GM19397 (cell line): ENCODE measurements around the gene ZBTB7C.
"Not testable (repeated sequence)": the region's sequence is repeated elsewhere in the genome, so short reads cannot be mapped to it uniquely, and the experiment has no call there.

Experiments used
- ATAC-seq: cut with Tn5 transposase; IDR thresholded peaks from one replicate; pipeline ENCODE4 v1.9.1; 2021; ENCODE audit warnings: mild to moderate bottlenecking, moderate library complexity; ENCODE audit not compliant: unreplicated experiment

Gene ZBTB7C

GRCh38 chr18:48408727-48409590 is at the start of gene ZBTB7C:
Gene ZBTB7C, minus strand, starts transcription at chr18:48409383.
- peak; percentile 32 for ATAC-seq

DNA sequence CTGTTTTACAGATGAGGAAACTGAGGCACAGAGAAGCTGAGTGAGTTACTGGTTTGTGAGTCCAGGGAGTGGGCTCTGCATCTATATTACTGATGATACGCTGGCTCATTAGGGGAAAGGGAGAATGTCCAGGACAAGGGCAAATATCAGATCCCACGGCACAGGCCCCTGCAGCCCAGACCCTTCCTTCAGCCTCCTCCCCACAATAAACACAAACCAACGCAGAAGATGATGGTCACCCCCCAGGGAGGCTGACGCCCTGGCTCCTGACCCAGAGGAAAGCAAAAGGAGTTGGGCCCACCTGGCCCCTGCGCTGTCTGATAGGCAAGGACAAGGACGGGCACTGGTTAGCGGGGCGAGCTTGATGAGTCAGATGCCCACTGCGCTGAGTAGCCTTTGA is 47.7 kb upstream of the ZBTB7C start:
- ATAC-seq = no peak

DNA sequence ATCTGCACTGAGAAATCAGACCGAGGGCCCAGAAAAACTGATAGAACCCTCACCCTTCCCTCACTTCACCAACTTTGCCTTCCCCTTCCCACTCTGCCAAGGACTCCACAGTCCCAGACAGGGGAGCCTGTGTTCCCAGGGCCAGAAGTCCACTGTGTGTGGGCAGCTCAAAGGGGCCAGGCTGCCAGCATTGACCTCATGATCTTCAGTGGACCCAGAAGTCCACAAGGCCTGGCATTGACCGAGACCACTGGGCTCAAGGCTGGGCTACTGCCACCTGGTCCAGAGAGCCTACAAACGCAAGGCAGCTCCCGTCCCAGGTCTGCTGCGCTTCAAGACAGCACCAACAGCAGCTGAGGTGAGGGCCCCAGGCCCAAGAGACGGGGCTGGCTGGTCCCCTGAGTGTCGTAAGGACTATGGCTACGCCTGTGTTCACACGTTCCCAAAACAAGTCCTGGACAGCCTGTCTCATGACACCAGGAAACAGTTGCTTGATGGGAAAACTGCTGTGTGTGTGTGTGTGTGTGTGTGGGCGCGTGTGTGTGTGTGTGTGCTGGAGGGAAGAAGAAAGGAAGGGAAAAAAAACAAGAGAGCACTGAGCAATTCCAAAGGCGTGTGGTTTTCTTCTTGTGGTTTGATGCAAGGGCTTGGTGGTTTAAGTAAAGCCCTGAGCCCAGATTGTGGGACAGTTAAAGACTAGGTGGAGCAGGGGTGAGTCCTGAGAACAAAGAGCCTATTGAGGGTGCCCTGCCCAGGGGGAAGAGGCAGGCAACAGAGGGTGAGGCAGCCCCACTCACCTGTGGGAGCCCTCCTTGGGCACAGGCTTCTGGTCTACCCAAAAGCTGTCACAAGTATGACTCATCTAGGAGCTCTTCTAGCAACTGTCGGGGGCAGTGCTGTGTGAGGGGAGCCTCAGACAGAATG is 46.6 kb upstream of the ZBTB7C start:
- ATAC-seq = no peak

DNA sequence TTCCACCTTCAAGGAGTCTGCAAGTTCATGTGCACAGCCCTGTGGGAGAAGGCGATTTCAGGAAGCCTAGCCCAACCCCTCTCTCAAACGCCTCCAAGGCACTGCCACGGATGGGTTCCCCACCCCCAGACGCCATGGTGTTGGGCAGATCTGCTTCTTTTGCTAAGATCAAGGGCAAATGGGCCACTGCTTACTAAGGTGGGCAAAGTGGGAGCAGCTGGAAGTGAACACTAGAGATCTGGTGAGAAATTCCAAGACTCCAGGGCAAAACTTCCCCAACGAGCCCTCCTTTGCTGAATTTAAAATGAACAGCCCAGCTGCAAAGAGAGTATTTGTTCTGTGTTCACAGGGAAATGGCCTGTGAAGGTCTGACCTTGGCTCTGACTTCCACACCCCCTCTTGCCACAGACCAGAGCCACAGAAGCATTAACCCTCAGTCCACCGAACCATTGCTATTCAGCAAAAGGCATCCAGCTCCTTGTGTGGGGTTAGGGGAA is 45.1 kb upstream of the ZBTB7C start:
- ATAC-seq = no peak

DNA sequence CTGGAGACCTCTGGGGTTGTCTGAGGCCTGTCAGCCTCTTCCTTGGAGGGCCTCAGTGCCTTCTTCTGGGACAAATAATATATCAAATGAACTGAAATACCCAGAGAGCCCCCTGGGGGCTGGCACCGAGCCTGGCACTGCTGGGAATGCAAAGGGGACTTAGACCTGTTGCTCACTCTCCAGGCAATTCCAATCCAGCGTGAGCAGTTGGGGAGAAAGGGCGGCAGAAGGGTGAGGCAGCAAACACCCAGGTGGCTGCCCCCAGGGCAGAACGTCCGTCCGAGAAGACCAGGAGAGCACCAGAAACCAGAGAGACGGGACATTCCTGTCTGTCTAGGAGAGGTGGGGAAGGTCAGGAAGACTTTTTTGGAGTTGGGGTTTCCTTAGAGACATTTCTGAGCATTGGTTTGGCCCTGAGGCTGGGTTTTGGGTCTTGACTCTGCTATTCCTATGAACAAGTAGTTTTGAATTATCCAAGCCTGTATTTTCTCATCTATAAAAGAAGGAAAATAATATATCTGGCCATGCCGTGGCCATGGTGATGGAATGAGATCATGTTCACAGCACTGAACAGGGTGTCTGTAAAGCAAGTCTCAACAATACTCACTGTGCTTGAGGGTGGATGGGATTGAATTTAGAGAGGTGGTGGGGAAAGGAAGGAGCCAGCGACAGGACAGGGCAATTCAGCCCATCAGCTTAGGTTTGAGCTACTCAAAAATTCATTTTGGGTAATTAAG is 44.3 kb upstream of the ZBTB7C start:
- ATAC-seq = no peak

DNA sequence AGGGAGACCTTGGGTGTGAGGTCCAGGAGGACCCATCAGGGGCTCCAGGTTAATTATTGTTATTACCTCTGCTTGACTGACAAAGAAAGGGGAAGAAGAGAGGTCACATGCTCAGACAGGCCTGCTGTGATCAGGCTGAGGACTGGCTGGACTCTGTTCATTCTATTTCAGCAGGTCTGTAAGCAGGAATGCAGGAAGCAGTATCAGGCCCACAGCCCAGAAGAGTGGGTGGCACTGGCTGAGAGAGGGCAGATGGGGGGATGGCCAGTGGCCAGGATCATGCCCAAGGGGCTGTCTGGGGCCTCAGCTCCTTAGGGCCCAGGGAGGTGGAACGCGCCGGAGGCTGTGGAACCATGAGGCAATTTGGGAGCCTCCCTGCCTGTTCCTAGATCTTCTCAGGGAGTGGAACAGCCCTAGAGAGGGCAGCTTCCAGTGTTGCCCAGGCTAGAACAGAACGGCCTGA is 43.7 kb upstream of the ZBTB7C start:
- ATAC-seq = no peak

DNA sequence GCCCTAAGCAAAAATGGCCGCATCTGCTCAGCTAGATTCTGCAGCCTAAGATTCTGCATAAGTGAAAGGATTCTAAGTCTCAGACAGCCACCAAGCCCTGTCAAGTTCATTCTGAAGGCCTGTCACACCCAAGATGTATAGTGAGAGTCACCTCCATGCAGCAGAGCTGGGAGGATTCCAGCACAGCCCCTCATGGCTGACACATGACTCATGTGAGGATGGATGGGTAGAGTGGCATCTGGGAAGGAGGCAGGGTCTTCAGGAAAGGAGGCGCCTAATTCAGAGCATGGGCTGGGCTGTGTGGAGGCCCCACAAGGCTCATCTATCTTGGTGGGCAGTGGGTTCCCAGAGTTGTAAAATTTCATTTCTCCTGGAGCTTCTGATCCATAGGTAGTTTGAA is 41.5 kb upstream of the ZBTB7C start:
- ATAC-seq = no peak

DNA sequence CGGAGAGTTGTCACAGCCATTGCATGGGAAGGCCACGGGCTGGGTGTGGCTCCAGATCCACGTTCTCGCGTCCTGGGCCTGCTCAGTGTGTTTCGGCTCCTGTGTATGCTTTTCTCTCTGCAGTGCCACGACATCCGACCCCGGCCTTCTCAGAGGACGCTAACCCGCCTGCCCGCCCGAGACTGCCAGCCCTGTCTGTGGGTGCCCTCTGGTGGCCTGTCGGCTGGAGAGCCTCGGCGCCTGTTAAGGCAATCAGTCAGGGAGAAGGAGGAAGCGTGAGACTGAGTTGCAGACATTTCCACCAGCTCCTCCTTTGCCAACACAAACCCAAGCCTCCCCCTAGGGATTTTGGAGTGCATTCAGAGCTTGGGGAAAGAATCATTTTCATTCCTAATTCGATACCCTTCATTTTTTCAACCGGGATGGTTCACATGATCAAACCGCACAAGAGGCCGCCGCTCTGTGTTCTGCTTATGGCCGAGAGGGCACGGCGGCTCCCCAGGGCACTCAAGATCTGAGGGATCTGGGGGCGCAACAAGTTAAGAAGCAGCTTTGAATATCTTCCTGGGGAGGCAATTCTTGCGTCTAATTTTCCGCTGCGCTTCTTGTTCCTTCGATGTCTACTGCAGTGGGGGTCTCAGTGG is 37.5 kb upstream of the ZBTB7C start:
- ATAC-seq = no peak

- ATAC-seq = no peak
These were observed 36.4 kb upstream of the ZBTB7C start for GRCh38 chr18:48445540-48445939.

DNA sequence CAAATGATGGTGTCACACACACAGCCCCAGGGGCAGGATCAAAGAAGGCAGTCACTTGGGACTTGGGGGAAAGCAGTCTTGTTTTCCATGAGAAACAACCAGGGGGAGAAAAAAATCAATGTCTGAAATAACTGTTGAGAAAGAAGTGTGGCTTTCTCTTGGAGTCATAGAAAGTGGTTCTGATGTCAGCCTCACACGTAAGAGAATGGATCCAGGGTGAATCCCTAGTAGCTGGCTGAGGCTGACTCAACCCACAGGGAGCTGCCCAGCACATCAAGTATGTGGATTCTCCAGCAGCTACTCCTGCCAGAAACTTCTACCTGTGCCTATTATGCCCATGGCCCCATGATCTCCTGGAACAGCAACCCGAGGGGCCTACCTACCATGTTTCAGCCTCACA is 33.6 kb upstream of the ZBTB7C start:
- no peak for ATAC-seq

DNA sequence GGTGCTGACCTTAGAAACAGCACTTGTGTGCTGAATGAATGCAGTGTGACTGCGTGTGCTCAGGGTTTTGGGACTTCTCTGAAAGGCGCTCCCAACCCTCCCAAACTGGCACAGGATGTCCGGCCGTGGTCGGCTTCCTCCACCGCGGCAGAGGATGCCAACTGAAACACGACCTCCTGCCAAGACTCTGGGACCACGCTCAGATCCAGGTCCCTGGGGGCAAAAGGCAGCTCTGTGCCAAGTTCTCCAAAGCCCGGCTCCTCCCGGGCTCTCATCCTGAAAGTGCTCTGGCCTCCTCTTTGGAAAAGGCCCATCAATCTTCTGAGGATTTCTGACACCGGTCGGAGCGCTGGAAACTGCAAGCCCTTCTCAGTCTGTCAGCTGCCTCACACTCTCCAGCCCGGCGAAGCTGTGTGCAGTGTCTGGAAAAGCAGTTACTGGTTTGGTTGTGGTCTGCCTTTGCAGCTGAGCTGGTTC is 32.3 kb upstream of the ZBTB7C start:
- no peak for ATAC-seq

GRCh38 chr18:48440924-48441323 is 31.7 kb upstream of the ZBTB7C start:
- ATAC-seq = no peak

- no peak for ATAC-seq
These were observed 27.7 kb upstream of the ZBTB7C start for GRCh38 chr18:48436907-48437306.

GRCh38 chr18:48434382-48434781 is 25.2 kb upstream of the ZBTB7C start:
- not testable (repeated sequence) for ATAC-seq

DNA sequence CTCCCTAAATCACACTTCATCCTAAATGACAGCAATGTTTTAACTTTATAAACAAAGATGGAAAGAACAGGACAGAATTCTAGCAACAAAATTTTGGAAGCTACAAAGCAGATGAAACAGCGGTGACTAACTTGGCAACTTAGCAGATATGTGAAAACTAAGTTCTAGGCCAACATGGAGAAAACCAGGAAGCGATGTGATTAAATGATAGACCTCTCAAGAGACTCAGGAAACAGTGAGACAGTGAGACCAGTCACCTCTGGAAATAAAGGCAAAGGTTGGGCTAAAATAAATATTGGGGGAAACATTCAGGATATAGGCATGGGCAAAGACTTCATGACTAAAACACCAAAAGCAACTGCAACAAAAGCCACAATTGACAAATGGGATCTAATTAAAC is 24.4 kb upstream of the ZBTB7C start:
- no peak for ATAC-seq

DNA sequence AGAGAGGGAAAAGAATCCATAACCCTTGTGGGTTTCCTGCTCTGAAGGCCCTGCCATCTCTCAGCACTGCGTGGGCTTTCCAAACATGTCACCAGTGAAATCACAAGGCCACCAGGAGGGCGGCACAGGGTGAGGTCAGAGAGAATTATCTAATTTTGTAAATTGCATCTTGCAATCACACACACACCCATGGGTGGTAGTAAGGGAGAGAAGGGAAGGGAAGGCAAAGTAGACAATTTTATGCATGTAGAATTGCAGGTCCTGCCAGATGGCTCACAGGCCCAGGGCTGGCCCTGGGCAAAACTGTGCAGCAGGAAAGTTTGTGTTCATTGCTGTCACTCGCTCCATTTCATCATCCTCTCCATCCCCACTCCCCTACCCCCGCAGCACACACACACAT is 21.0 kb upstream of the ZBTB7C start:
- ATAC-seq = no peak

DNA sequence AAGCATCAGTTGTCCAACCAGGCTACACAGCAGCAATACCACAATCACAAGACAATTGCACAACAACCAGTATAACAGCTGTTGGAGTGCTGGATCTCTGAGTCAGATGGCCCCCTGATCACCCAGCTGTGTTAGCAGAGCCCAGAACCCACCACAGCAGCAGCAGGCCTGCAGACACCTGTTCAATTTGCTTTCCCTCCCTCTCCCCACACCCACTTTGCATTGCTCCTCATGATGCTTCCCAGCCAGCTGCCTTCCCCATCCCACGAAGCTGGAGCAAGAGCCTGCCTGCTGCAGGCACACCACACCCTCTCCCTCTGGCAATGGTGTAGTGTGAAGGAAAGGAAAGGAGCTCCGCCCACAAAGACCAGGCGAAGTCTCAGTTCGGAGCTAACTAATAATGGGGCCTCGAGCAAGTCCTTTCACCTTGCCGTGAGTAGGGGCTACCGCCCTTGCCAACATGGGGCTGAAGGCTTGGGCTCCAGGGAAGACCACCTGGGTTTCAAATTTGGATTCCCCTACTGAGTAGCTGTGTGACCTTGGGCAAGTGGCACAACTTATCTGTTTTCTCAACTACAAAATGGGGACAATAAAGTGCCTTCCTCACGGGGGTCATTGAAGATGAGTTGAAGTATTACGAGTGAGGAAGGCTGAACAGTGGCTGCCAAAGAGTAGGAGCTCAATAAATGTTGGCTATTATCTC is 19.4 kb upstream of the ZBTB7C start:
- no peak for ATAC-seq

DNA sequence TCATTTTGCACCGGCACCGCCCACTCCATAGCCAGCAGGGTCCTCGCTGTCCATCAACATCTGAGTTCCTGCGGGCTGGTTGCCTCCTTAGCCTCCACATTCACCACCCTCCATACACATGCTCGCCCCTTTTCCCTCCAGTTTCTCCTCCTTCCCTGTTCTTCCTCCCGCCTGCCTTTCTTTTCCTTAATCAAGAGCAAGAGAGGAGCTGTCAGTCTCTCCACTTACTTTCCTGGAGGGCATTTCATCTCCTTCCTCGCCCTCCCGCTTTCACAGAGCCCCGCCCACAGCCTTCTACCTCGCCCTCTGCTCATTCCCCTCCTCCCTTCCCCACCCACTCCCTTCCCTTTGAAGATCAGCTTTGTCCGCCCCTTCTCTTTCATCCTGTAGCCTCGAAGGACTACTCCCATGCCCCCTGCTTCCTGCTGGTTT is 13.8 kb upstream of the ZBTB7C start:
- no peak for ATAC-seq

GRCh38 chr18:48419277-48420022 is 10.3 kb upstream of the ZBTB7C start:
- no peak for ATAC-seq
